ENCODE data around the gene TIRAP.

Gene TIRAP

GRCh38 chr11:126293726-126294125, 10.8 kb downstream of the TIRAP start:
- no peak for TF ChIP-seq EGR1 (IDR thresholded peaks at IDR 0.05)
- no peak for TF ChIP-seq YY1 (IDR thresholded peaks at IDR 0.05; ENCODE audit: low read depth)
- TF ChIP-seq TAF1 (IDR thresholded peaks at IDR 0.05; ENCODE audit: low read depth) = no peak
- TF ChIP-seq EP300 (IDR thresholded peaks at IDR 0.05; ENCODE audit: borderline replicate concordance) = no peak
- TF ChIP-seq RAD21 (IDR thresholded peaks at IDR 0.05; ENCODE audit: low read depth) = no peak
- no peak for TF ChIP-seq MAX (IDR thresholded peaks at IDR 0.05)
- no peak for TF ChIP-seq CREB1 (IDR thresholded peaks at IDR 0.05; ENCODE audit: low read depth)
- no peak for TF ChIP-seq NFIC (IDR thresholded peaks at IDR 0.05)
- TF ChIP-seq USF1 (IDR thresholded peaks at IDR 0.05) = no peak
- TF ChIP-seq REST (IDR thresholded peaks at IDR 0.05; ENCODE audit: low read depth) = no peak
- no peak for TF ChIP-seq TEAD4 (IDR thresholded peaks at IDR 0.05)
- TF ChIP-seq CEBPB (IDR thresholded peaks at IDR 0.05) = no peak
- TF ChIP-seq ZBTB7A (IDR thresholded peaks at IDR 0.05; ENCODE audit: low read depth) = no peak
- no peak for TF ChIP-seq FOXM1 (IDR thresholded peaks at IDR 0.05; ENCODE audit: borderline replicate concordance, low read depth)
- no peak for TF ChIP-seq TCF12 (IDR thresholded peaks at IDR 0.05; ENCODE audit: low read depth)

GRCh38 chr11:126297004-126297403, 14.1 kb downstream of the TIRAP start:
- no peak for TF ChIP-seq CEBPB (IDR thresholded peaks at IDR 0.05)
- no peak for TF ChIP-seq TAF1 (IDR thresholded peaks at IDR 0.05; ENCODE audit: low read depth)
- TF ChIP-seq NFIC (IDR thresholded peaks at IDR 0.05) = no peak
- TF ChIP-seq EGR1 (IDR thresholded peaks at IDR 0.05) = no peak
- TF ChIP-seq TEAD4 (IDR thresholded peaks at IDR 0.05) = no peak
- TF ChIP-seq CREB1 (IDR thresholded peaks at IDR 0.05; ENCODE audit: low read depth) = no peak

- TF ChIP-seq RAD21 (IDR thresholded peaks at IDR 0.05; ENCODE audit: low read depth) = no peak
- TF ChIP-seq REST (IDR thresholded peaks at IDR 0.05; ENCODE audit: low read depth) = no peak
- peak; percentile 55; the same call in 1 of the 2 replicates for TF ChIP-seq TCF12 (IDR thresholded peaks at IDR 0.05; ENCODE audit: low read depth)
- peak; percentile 94 for TF ChIP-seq YY1 (IDR thresholded peaks at IDR 0.05; ENCODE audit: low read depth)
- TF ChIP-seq TAF1 (IDR thresholded peaks at IDR 0.05; ENCODE audit: low read depth) = peak; percentile 95
- TF ChIP-seq TEAD4 (IDR thresholded peaks at IDR 0.05) = peak; percentile 18
- TF ChIP-seq ZBTB7A (IDR thresholded peaks at IDR 0.05; ENCODE audit: low read depth) = 0 out of 2 replicates have a peak, but pooled peaks have one; percentile 33
- TF ChIP-seq CREB1 (IDR thresholded peaks at IDR 0.05; ENCODE audit: low read depth) = no peak
- no peak for TF ChIP-seq EP300 (IDR thresholded peaks at IDR 0.05; ENCODE audit: borderline replicate concordance)
- TF ChIP-seq MAX (IDR thresholded peaks at IDR 0.05) = peak; percentile 89
- 0 out of 2 replicates have a peak, but pooled peaks have one; percentile 49 for TF ChIP-seq NFIC (IDR thresholded peaks at IDR 0.05)
- peak; percentile 38; the same call in 1 of the 2 replicates for TF ChIP-seq FOXM1 (IDR thresholded peaks at IDR 0.05; ENCODE audit: borderline replicate concordance, low read depth)
- TF ChIP-seq USF1 (IDR thresholded peaks at IDR 0.05) = no peak; the same call in 1 of the 2 replicates
- TF ChIP-seq CEBPB (IDR thresholded peaks at IDR 0.05) = no peak
- TF ChIP-seq EGR1 (IDR thresholded peaks at IDR 0.05) = peak; percentile 61; the same call in 1 of the 2 replicates
Observed at GRCh38 chr11:126303623-126304456, 20.9 kb downstream of the TIRAP start, which contains the start of gene DCPS. TSS of gene DCPS (plus strand) at chr11:126304060. CDS start at chr11:126304081, 21 bp downstream.

GRCh38 chr11:126304457-126305075, 21.7 kb downstream of the TIRAP start:
- TF ChIP-seq TAF1 (IDR thresholded peaks at IDR 0.05; ENCODE audit: low read depth) (no peak), USF1 (IDR thresholded peaks at IDR 0.05) (no peak), ZBTB7A (IDR thresholded peaks at IDR 0.05; ENCODE audit: low read depth) (no peak), TEAD4 (IDR thresholded peaks at IDR 0.05) (no peak), YY1 (IDR thresholded peaks at IDR 0.05; ENCODE audit: low read depth) (no peak)

- TF ChIP-seq FOXM1 (IDR thresholded peaks at IDR 0.05; ENCODE audit: borderline replicate concordance, low read depth) (no peak), REST (IDR thresholded peaks at IDR 0.05; ENCODE audit: low read depth) (no peak), EGR1 (IDR thresholded peaks at IDR 0.05) (no peak), CEBPB (IDR thresholded peaks at IDR 0.05) (no peak), NFIC (IDR thresholded peaks at IDR 0.05) (no peak), YY1 (IDR thresholded peaks at IDR 0.05; ENCODE audit: low read depth) (no peak), MAX (IDR thresholded peaks at IDR 0.05) (no peak), EP300 (IDR thresholded peaks at IDR 0.05; ENCODE audit: borderline replicate concordance) (no peak), USF1 (IDR thresholded peaks at IDR 0.05) (no peak), CREB1 (IDR thresholded peaks at IDR 0.05; ENCODE audit: low read depth) (no peak), TAF1 (IDR thresholded peaks at IDR 0.05; ENCODE audit: low read depth) (no peak), TCF12 (IDR thresholded peaks at IDR 0.05; ENCODE audit: low read depth) (no peak)
Observed at GRCh38 chr11:126305699-126306098, 22.8 kb downstream of the TIRAP start.

Measured in Ishikawa (cell line).